ENCODE results near the gene DHX57. TPM values are rescaled to one million over a fixed set of nuclear protein-coding genes. Genes with fewer than 3 reads are reported as not detected.

The DHX57 gene
- total and polyA plus RNA-seq, 12 donors = 6.0 to 12.4 (median 9.7) TPM

DNA sequence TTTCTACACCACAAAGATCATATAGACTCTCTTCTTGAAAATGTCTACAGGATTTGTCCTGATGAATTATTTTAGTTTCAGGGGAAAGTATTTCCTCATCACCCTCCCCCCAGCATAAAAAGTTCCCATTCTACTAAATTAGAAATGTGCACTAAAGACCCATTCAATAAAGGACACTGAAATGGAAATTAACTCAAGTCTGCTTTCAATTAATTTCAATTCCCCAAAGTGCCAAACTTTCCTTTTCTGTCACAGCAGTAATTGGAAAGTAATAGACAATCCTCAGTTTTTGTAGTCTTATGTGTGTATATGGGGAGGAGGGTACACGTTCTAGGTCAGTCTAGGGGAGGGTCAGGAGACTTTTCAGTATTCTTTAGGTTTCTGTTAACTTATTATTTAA, 35.5 kb upstream of the DHX57 start:
- TF ChIP-seq, protein P1, sequence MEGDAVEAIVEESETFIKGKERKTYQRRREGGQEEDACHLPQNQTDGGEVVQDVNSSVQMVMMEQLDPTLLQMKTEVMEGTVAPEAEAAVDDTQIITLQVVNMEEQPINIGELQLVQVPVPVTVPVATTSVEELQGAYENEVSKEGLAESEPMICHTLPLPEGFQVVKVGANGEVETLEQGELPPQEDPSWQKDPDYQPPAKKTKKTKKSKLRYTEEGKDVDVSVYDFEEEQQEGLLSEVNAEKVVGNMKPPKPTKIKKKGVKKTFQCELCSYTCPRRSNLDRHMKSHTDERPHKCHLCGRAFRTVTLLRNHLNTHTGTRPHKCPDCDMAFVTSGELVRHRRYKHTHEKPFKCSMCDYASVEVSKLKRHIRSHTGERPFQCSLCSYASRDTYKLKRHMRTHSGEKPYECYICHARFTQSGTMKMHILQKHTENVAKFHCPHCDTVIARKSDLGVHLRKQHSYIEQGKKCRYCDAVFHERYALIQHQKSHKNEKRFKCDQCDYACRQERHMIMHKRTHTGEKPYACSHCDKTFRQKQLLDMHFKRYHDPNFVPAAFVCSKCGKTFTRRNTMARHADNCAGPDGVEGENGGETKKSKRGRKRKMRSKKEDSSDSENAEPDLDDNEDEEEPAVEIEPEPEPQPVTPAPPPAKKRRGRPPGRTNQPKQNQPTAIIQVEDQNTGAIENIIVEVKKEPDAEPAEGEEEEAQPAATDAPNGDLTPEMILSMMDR (IDR thresholded peaks at IDR 0.05) = no peak
- no peaks in the 10 kb centered on the region for H3K9me3 ChIP-seq
- intact Hi-C loops (cut with DNase I) = no loop called here
- H3K27me3 ChIP-seq = no peaks in the 10 kb centered on the region
- WGBS, 2 donors = 83 to 90% methylated on average over 1 of the region's 1 CpG
- peaks cover 0 to 3% (median 0%) of the 10 kb centered on the region in 9 donors for H3K4me1 ChIP-seq
- DNase-seq (no peak), ATAC-seq (no peak)
- H3K27ac ChIP-seq = no peak overlapping the region
- H3K36me3 ChIP-seq = no peaks in the 10 kb centered on the region
- no peak overlapping the region for H3K4me3 ChIP-seq

DNA sequence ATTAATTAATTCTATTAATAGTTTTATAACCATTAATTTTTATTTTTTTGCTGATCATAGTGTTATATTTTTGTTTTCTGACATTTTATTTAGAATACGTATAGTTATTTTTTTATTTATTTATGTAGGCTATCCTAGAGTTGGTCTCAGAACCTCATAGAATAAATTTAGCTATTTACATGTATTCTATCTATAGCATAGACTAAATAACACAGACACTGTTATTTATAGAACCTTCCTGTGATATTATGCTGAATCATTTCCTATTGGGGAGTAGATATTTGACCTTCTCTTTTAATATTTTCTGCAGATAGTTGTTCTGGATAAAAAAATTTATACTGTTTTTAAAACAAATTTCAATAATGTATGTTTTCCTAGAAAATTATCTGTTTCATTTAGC, 34.1 kb upstream of the DHX57 start:
- ATAC-seq = no peak
- Histone ChIP-seq H3K4me1 (peaks cover 0 to 3% (median 0%) of the 10 kb centered on the region in 9 donors), H3K36me3 (no peaks in the 10 kb centered on the region), H3K4me3 (no peak overlapping the region), H3K9me3 (no peaks in the 10 kb centered on the region), H3K27ac (no peak overlapping the region), H3K27me3 (no peaks in the 10 kb centered on the region)
- TF ChIP-seq, protein P1 (IDR thresholded peaks at IDR 0.05) = no peak
- DNase-seq = no peak
- intact Hi-C loops (cut with DNase I) = no loop called here
- 85 to 88% methylated on average over 1 of the region's 1 CpG for WGBS, 2 donors

DNA sequence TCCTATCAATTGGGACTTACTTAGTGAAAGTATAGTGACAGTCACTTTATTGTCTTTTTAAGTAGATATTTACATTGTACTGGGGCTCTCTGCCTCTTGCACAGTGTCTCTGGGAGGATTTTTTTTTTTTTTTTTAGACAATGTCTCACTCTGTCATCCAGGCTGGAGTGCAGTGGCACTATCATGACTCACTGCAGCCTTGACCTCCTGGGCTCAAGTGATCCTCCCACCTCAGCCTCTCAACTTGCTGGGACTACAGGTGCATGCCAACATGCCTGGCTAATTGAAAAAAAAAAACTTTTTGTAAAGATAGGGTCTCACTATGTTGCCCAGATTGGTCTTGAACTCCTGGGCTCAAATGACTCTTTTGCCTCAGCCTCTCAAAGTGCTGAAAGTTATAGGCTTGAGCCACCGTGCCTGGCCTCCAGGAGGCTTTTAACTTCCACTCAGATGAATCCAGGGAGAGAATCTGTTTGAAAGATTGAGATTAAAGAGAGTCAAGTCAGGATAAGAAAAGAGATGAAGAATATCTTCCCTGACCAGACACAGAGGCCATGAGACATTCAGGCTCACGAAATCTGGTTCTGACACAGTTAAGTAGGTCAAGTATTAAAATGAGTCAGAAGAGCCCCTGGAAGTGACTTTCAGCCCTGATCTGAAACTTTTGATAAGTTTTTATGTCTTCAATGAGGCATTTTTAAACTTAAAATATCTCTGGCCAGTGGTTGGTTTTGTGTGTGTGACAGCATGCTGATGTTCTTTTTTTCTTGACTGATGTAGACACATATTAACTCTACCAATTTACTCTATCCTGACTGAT, 32.2 kb upstream of the DHX57 start:
- WGBS, 2 donors = 80 to 85% methylated on average over 2 of the region's 2 CpGs
- no peak for ATAC-seq
- TF ChIP-seq, protein P1 (IDR thresholded peaks at IDR 0.05) = no peak

DNA sequence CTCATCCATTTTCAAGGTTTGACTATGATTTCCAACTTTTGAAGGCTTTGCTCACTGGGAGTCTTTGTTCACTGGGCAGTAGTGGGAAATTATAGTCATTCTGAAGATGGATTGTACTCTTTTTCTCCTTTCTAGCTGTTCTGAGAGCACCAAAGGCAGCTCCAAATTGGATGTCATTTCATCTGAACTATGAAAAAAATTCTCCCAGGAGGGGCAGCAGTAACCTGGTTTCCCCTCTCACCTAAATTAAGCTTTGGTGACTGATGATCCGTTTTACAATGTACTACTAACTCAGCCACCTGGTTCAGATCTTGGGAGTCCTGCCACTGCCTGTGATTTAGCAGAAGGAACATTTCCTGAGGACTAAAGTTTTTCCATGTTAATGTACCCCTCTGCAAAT, 31.5 kb upstream of the DHX57 start:
- ATAC-seq = no peak
- intact Hi-C loops (cut with DNase I) = no loop called here
- 71 to 80% methylated on average over 1 of the region's 1 CpG for WGBS, 2 donors
- TF ChIP-seq, protein P1 (IDR thresholded peaks at IDR 0.05) = no peak
- H3K4me1 ChIP-seq = peaks cover 0 to 3% (median 0%) of the 10 kb centered on the region in 9 donors
- H3K36me3 ChIP-seq = no peaks in the 10 kb centered on the region
- H3K27me3 ChIP-seq = no peaks in the 10 kb centered on the region
- DNase-seq = no peak
- no peaks in the 10 kb centered on the region for H3K9me3 ChIP-seq
- H3K4me3 ChIP-seq = no peak overlapping the region
- no peak overlapping the region for H3K27ac ChIP-seq

More for the DNA sequence above, 32.2 kb upstream of the DHX57 start:
- Histone ChIP-seq H3K36me3 (no peaks in the 10 kb centered on the region), H3K4me3 (no peak overlapping the region), H3K27me3 (no peaks in the 10 kb centered on the region), H3K27ac (no peak overlapping the region), H3K4me1 (peaks cover 0 to 3% (median 0%) of the 10 kb centered on the region in 9 donors), H3K9me3 (no peaks in the 10 kb centered on the region)
- DNase-seq = no peak
- intact Hi-C loops (cut with DNase I) = no loop called here

Measured in heart right ventricle (tissue), 16 donors.